MM.1S (cell line): Measurements from ENCODE around the gene SLC49A4.

ENCODE experiments used
- DNase-seq: peaks from one replicate; pipeline ENCODE4 v3.0.0-alpha.2; 2015
- H2AFZ ChIP-seq: fragments of 300-600 bp; sonication (generic); 2 replicates; pipeline ENCODE4 v1.6.0; 2016; ENCODE audit warnings: antibody characterized with exemption, low read length
- H3F3A ChIP-seq: fragments of 300-600 bp; sonication (generic); 2 replicates; pipeline ENCODE4 v1.6.1; 2016; ENCODE audit warnings: mild to moderate bottlenecking, antibody characterized with exemption, low read length, moderate library complexity, mixed read lengths; ENCODE audit not compliant: insufficient read depth
- H3K27ac ChIP-seq: fragments of 300-600 bp; sonication (generic); 2 replicates; pipeline ENCODE4 v1.5.1; 2016; ENCODE audit warnings: mild to moderate bottlenecking, low read length
- H3K27me3 ChIP-seq: fragments of 300-600 bp; sonication (generic); replicated peaks from 2 replicates; pipeline ENCODE4 v1.6.0; 2016; ENCODE audit warnings: low read length; ENCODE audit not compliant: insufficient read depth
- H3K36me3 ChIP-seq: fragments of 300-600 bp; sonication (generic); replicated peaks from 2 replicates; pipeline ENCODE4 v1.6.1; 2016; ENCODE audit warnings: mild to moderate bottlenecking, low read length, mixed read lengths; ENCODE audit not compliant: insufficient read depth
- H3K4me1 ChIP-seq: fragments of 300-600 bp; sonication (generic); 2 replicates; pipeline ENCODE4 v1.6.1; 2016; ENCODE audit warnings: low read length, mixed read lengths
- H3K4me2 ChIP-seq: fragments of 300-600 bp; sonication (generic); 2 replicates; pipeline ENCODE4 v1.6.0; 2016; ENCODE audit warnings: low read depth, low read length
- H3K4me3 ChIP-seq: fragments of 300-600 bp; sonication (generic); 2 replicates; pipeline ENCODE4 v1.5.1; 2016; ENCODE audit warnings: low read length, mixed read lengths
- H3K79me2 ChIP-seq: fragments of 300-600 bp; sonication (generic); 2 replicates; pipeline ENCODE4 v1.6.1; 2016; ENCODE audit warnings: mixed run types, low read length, mixed read lengths
- H3K9ac ChIP-seq: fragments of 300-600 bp; sonication (generic); 2 replicates; pipeline ENCODE4 v1.6.1; 2016; ENCODE audit warnings: low read length, mixed read lengths
- H3K9me2 ChIP-seq: fragments of 300-600 bp; sonication (generic); replicated peaks from 2 replicates; pipeline ENCODE4 v1.6.1; 2016; ENCODE audit warnings: mild to moderate bottlenecking, low read length, mixed read lengths; ENCODE audit not compliant: insufficient read depth
- H3K9me3 ChIP-seq: fragments of 300-600 bp; sonication (generic); replicated peaks from 2 replicates; pipeline ENCODE4 v1.6.1; 2016; ENCODE audit warnings: mild to moderate bottlenecking, low read length, mixed read lengths; ENCODE audit not compliant: insufficient read depth
- H4K20me1 ChIP-seq: fragments of 300-600 bp; sonication (generic); 2 replicates; pipeline ENCODE4 v1.6.1; 2016; ENCODE audit warnings: mild to moderate bottlenecking, low read length, moderate library complexity, mixed read lengths; ENCODE audit not compliant: insufficient read depth
- CTCF ChIP-seq: fragments of 300-600 bp; sonication (generic); IDR thresholded peaks from 2 replicates; pipeline ENCODE4 v1.5.1; 2016; ENCODE audit warnings: antibody characterized with exemption, low read length, mixed read lengths
- EZH2 ChIP-seq: fragments of 300-600 bp; sonication (generic); optimal IDR thresholded peaks from 2 replicates; pipeline ENCODE3; 2017; ENCODE audit warnings: low read depth, mild to moderate bottlenecking, antibody characterized with exemption, low read length, mixed read lengths
- EZH2phosphoT487 ChIP-seq: fragments of 300-600 bp; sonication (generic); IDR thresholded peaks from 2 replicates; pipeline ENCODE4 v1.6.1; 2018; ENCODE audit warnings: antibody characterized with exemption, low read length

SLC49A4 gene

GRCh38 chr3:122923611-122924010, 128.7 kb downstream of the SLC49A4 start:
- TF ChIP-seq EZH2phosphoT487 (no peak), CTCF (no peak), EZH2 (no peak)
- no peaks in the 10 kb centered on the region for H3K9me3 ChIP-seq
- no peak overlapping the region for H3K27ac ChIP-seq
- H3K27me3 ChIP-seq: peaks cover 15% of the 10 kb centered on the region; the same call in 1 of the 2 replicates
- H4K20me1 ChIP-seq: no peaks in the 10 kb centered on the region
- no peaks in the 10 kb centered on the region for H3F3A ChIP-seq
- no peak overlapping the region for H3K4me2 ChIP-seq
- H2AFZ ChIP-seq: no peak overlapping the region
- no peak overlapping the region for H3K4me3 ChIP-seq
- H3K9me2 ChIP-seq: no peaks in the 10 kb centered on the region
- H3K9ac ChIP-seq: no peak overlapping the region
- no peaks in the 10 kb centered on the region for H3K36me3 ChIP-seq
- H3K4me1 ChIP-seq: no peaks in the 10 kb centered on the region
- H3K79me2 ChIP-seq: no peaks in the 10 kb centered on the region
- no peak for DNase-seq

GRCh38 chr3:122924056-122924455, 129.2 kb downstream of the SLC49A4 start:
- H3K4me2 ChIP-seq: no peak overlapping the region
- no peaks in the 10 kb centered on the region for H4K20me1 ChIP-seq
- no peak for DNase-seq
- H2AFZ ChIP-seq: no peak overlapping the region
- H3F3A ChIP-seq: no peaks in the 10 kb centered on the region
- no peaks in the 10 kb centered on the region for H3K4me1 ChIP-seq
- H3K27me3 ChIP-seq: peaks cover 15% of the 10 kb centered on the region; the same call in 1 of the 2 replicates
- H3K27ac ChIP-seq: no peak overlapping the region
- no peak overlapping the region for H3K9ac ChIP-seq
- H3K9me3 ChIP-seq: no peaks in the 10 kb centered on the region
- H3K9me2 ChIP-seq: no peaks in the 10 kb centered on the region
- TF ChIP-seq EZH2phosphoT487 (no peak), EZH2 (no peak), CTCF (no peak)
- no peak overlapping the region for H3K4me3 ChIP-seq
- H3K79me2 ChIP-seq: no peaks in the 10 kb centered on the region
- H3K36me3 ChIP-seq: no peaks in the 10 kb centered on the region

DNA sequence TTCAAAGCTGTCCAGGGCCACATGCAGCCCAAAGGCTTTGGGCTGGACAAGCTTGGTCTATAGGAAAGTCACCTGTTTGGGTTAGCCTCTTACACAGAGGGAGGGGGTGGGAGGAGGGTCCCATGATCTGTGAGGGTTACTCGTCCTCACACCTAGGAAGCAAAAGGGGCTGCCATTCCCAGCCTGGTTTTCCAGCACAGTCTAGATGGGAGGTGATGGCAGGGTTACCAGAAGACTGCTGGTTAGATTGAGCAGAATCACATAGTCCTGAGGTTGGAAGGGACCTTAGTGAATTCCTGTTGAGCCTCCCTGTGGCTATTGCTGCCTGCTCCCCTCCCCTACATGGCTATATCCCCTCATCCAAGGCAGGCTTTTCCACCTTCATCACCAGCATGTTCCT, 130.9 kb downstream of the SLC49A4 start:
- no peaks in the 10 kb centered on the region for H3K36me3 ChIP-seq
- no peak overlapping the region for H3K4me2 ChIP-seq
- DNase-seq: no peak
- H3K9me3 ChIP-seq: no peaks in the 10 kb centered on the region
- no peak for TF ChIP-seq CTCF
- TF ChIP-seq EZH2phosphoT487: no peak
- no peak for TF ChIP-seq EZH2
- H2AFZ ChIP-seq: no peak overlapping the region
- H3K27me3 ChIP-seq: peaks cover 15% of the 10 kb centered on the region; the same call in 1 of the 2 replicates
- no peaks in the 10 kb centered on the region for H3K79me2 ChIP-seq
- H3K9ac ChIP-seq: no peak overlapping the region
- H4K20me1 ChIP-seq: no peaks in the 10 kb centered on the region
- no peak overlapping the region for H3K4me3 ChIP-seq
- H3K9me2 ChIP-seq: no peaks in the 10 kb centered on the region
- H3K4me1 ChIP-seq: no peaks in the 10 kb centered on the region
- H3F3A ChIP-seq: no peaks in the 10 kb centered on the region
- H3K27ac ChIP-seq: no peak overlapping the region
